ENCODE results near the gene OR14A16. TPM values are rescaled to one million over a fixed set of nuclear protein-coding genes. Genes with fewer than 3 reads are reported as not detected.

The OR14A16 gene, protein sequence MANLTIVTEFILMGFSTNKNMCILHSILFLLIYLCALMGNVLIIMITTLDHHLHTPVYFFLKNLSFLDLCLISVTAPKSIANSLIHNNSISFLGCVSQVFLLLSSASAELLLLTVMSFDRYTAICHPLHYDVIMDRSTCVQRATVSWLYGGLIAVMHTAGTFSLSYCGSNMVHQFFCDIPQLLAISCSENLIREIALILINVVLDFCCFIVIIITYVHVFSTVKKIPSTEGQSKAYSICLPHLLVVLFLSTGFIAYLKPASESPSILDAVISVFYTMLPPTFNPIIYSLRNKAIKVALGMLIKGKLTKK
- polyA plus RNA-seq (ENCODE audit: insufficient read length in 3 of 3): not detected

DNA sequence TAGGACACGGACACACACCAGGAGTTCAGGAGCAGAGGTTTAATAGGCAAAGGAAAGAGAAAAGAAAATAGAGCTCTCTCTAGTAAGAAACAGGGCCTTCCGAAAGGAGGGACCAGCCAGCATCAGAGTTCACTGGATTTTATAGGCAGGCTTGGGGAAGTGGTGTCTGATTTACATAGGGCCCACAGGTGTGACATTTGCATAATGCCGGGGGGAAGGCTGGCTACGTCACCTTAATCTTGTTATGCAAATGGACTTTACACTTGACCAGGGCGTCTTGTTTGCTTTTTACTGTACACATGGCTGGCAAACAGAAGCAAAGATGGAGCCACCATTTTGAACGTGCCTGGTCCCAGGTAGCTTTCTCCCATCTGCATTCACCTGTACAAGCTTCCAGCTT lies at the start of gene OR14A16:
Gene OR14A16 (minus strand): TSS at position 97 of the 400 bp plus-strand sequence. CDS start 8,390 bp downstream, outside the sequence.
- DNase-seq (ENCODE audit: low read depth in 3 of 3, low spot score in 2 of 3): no peak

DNA sequence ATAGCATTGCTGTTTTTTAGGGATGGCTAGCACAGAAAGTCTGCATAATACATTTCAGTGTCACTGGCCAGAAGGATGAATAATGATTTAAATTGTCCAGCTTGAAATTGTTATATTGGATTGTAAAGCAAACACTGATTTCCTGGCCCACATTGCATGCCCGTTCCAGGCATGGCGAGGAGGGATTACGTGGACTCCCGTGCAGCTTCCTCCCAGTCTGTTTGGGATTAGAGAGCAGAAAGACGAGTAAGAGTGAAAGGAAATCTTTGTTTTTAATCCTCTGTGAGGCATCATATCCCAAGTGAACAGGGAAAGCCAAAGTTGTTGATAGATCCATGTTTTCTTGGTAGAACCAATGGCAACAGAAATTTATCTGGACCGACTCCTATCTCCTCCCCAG lies 41.5 kb upstream of the OR14A16 start:
- no peak for DNase-seq (ENCODE audit: low read depth in 3 of 3, low spot score in 2 of 3)

DNA sequence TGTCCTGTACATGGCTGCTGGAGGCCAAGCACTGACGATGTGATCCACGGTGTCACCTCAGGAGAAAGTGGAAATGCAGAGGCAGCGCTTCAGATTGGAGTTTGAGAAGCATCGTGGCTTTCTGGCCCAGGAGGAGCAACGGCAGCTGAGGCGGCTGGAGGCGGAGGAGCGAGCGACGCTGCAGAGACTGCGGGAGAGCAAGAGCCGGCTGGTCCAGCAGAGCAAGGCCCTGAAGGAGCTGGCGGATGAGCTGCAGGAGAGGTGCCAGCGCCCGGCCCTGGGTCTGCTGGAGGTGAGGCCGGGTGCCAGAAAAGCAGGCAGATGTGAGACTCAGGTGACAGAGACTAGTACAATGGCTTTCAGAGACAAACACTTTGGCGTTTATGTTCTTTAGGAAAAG lies 40.7 kb upstream of the OR14A16 start:
- no peak for DNase-seq (ENCODE audit: low read depth in 3 of 3, low spot score in 2 of 3)

DNA sequence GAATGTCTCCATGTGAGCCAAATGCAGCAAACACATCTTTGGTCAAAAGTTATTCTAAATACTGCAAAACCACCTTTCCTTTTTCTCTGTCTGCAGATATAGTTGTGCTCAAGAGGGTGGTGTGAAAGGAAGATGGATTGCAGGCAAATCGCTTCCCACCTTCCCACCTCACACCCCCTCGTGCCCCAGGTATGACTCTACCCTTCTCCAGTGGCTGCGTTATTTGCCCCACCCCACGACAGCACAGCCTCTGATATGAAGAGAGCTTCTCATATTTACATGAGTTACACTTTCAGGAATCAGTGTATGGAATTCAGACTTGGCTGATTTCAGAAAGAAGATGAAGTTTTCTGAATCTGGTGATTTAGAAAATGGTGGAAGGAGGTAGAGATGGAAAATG lies 38.8 kb upstream of the OR14A16 start:
- DNase-seq (ENCODE audit: low read depth in 3 of 3, low spot score in 2 of 3): no peak

DNA sequence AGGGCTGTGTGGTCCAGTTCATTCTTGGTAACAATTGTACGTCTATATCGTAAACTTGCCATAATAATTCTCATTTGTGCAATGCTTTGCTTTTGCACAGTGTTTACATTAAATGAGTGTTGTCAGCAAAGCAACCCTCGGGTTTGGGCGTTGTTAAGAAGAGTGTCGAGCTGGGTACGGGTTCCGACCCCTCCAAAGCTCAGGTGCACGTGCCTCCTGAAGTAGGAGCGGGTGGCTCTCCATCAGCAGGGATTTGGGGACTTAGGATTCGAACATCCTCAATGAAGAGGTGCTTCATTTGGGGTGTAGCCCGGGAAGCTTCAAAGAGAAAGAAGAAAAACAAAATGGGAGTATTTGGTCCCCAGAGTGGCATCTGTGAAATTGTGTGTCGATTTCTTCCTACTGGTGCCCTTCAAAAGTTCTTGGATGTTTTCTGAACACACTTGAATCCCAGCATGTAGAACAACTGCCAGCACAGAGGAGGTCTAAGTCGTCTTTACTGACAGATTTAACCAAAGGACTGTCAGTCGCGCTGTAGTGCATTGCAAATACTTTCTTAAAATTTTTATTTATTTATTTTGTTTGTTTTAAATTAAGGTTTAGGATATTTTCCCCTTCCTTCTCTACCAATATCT lies 34.2 kb upstream of the OR14A16 start:
- no peak for DNase-seq (ENCODE audit: low read depth in 3 of 3, low spot score in 2 of 3)

DNA sequence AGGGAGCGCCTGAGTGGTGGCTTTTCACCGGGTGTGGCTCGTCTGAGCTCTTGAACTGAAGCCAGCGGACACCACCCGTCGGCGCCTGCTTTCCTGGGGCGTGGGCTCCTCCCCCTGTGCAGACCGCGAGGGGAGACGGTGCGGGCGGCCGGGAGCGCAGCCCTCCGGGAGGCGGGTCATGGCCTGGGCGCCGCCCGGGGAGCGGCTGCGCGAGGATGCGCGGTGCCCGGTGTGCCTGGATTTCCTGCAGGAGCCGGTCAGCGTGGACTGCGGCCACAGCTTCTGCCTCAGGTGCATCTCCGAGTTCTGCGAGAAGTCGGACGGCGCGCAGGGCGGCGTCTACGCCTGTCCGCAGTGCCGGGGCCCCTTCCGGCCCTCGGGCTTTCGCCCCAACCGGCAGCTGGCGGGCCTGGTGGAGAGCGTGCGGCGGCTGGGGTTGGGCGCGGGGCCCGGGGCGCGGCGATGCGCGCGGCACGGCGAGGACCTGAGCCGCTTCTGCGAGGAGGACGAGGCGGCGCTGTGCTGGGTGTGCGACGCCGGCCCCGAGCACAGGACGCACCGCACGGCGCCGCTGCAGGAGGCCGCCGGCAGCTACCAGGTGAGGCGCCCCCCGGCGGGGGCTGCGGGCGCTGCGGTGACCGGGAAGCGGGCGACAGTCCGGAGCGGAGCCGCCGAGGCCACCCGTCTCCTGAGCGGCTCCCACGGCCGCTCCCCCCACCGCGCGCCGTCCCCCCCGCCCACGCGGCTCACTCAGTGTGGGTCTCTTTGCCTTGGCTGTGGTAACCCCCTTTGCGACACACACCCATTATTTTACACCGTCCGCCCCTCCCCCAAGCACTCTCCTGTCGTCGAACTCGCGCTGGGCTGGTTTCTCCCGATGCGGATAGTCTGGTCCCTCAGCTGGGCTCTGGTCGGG lies 33.4 kb upstream of the OR14A16 start, which contains the start of gene TRIM58:
Gene TRIM58 (plus strand): TSS at position 119 of the 916 bp plus-strand sequence. CDS start 60 bp downstream, at position 179.
- peak in 1 of 3 donors; percentile 10 for DNase-seq (ENCODE audit: low read depth in 3 of 3, low spot score in 2 of 3)

DNA sequence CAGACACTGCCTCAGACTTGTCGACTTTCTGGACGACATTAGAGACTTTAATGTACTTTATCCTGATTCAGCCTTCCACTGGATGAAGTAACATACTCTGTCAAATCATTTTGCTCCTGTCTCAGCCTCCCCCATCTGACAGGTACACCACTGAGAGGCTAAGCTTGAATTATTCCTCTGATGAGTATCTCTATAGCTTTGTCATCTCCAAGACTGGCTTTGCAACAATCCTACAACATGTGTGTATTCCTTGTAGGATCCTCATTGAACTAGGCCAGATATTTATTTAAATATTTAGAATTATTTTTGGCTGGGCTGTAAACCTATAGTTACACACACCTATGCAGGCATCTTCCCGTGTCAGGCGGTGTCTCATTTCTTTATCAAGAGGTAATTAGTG lies 32.0 kb upstream of the OR14A16 start:
- DNase-seq (ENCODE audit: low read depth in 3 of 3, low spot score in 2 of 3): no peak

DNA sequence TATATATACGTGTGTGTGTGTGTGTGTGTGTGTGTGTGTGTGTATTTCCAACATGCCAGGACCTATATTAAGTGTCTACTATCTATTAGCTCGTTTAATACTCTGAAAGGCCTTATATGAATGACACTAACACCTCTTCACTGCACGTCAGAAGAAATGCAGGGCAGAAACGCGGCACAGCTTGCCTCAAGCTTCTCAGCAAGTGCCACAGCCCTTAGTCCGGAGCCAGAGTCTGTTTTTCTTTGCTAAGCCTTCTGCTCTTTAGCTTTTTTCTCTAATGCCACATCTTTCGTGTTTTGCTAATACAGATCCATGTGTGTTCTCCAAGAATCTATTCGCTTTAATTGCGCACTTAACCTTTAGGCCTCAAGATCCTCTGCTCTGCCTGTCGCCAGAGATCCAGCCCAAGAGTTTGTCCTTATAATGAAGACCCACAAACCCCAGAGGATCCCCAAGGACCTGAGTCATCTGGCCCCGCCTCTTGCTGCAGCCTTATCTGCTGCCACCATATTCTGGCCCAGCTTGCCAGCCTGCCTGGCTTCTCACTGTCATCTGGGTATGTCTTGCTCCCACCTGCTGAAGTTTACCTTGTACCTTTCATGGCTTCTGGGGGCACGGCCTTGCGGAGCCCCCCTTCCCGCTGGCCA lies 31.1 kb upstream of the OR14A16 start:
- no peak for DNase-seq (ENCODE audit: low read depth in 3 of 3, low spot score in 2 of 3)

DNA sequence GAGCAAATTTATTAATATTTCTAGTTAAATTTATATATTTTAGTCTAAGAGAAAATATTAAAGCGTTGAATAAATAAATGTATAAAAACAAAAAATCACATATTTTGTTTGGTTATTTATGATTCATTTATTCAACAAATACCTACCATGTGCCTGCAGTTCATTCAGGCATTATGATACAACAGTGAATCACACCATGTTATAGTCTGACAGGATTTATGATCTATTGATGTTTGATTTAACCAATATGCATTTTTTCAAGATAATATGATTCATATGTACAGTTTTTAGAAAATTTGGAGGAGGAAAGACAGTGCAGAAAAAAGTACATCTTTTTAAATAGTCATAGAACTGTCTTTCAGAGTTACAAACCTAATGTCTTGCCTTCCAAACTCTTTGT lies 25.7 kb upstream of the OR14A16 start:
- DNase-seq (ENCODE audit: low read depth in 3 of 3, low spot score in 2 of 3): no peak

DNA sequence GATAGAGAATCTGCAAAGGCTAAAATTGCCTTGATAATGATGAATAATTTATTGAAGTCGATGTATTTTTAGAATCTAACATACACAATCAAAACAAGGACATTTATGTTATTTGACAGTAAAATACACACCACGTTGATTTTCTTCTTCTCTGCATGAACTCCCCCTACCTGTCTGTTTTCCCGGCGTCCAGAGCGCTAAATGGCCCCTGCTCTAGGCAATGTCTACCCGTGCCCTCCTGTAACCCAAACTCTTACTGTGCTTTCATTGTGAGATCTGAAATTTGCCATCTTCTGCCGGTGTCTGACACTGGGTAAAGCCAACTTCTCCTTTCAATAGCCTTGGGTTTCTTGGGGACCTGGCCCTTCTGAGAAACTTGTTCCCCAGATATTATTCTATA lies 24.4 kb upstream of the OR14A16 start:
- no peak for DNase-seq (ENCODE audit: low read depth in 3 of 3, low spot score in 2 of 3)

DNA sequence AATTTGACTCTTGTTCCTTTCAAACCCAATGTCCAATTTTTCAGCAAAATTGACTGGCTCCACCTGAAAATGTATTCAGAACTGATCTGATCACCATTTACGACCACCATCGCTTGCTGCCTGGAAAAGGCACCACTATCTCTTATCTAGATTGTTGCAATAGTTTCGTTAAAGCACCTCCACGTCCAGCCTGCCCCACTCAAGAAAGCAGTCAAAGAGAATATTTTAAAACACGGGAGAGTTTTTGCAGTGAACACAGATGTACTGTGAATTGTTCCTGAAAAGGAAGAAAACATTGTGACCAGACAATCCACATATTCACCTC lies 21.7 kb upstream of the OR14A16 start:
- no peak for DNase-seq (ENCODE audit: low read depth in 3 of 3, low spot score in 2 of 3)

DNA sequence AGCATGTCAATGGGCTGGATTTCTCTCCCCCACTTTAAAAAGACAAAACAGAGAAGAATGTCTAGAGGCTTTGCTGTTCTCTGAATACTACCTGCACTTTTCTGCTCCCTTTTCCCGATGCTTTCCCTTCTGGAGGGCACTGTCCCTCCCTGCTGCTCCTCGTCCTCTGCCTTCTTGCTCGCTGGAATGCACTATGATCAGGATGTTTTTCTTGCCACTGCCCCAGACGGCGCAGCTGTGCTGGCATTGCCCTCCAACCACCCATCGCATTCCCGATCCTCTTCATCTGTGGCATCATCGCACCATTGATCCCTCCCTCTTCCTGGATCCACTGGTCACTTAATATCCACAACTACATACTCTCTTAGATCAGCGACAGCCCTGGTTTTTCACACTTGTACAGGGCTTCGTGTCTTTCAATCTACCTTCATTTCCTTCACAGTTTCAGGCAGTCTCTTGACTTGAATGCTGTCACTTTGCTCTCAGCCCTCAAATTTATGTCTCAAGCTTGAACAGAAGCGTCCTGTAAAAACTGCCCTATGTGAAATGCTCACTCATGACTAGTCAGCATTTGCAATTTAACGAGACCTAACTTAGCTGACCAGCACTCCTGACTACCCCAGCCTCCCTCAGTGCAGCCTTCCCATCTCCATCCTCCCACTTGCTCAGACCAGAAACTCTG lies 21.2 kb upstream of the OR14A16 start:
- DNase-seq (ENCODE audit: low read depth in 3 of 3, low spot score in 2 of 3): no peak

DNA sequence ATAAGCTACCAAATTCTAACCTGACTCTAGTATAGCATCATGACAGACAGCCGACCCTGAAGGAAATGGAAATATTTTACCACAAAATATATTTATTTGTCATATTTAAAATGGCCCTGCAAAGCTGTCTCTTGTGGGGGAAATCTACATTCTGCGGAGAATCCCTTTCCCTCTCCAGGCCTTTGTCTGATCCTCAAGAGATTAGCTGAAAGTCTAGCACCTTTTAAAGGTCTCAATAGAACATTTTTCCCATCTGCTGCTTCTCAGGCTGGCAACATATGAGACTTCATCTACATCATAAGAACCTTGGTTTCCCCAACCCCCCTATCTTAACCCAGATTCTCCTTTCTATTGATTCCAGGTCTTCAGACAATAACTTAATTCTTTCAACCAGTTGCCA lies 19.5 kb upstream of the OR14A16 start:
- DNase-seq (ENCODE audit: low read depth in 3 of 3, low spot score in 2 of 3): no peak

DNA sequence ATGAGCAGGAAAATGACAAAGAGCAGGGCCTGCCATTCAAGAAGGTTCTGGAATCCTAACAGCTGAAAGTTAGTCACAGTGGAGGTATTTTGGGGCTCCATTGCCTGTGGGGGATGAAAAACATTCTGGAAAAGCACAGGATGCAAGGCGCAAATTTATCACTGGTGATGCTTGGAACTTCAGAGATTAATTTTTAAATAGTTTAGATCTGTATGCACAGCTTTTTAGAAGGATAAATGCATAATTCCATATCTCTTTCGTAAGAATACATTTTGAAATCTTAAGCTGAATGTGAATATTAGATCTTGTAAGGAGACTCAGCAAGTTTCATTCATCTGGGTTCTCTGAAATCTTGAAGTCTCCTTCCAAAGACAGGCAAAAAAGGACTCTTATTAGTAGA lies 17.9 kb upstream of the OR14A16 start, which contains the start of gene OR11L1:
Gene OR11L1 (minus strand): TSS at position 101 of the 400 bp plus-strand sequence. CDS start 0 bp downstream, at position 101.
- no peak for DNase-seq (ENCODE audit: low read depth in 3 of 3, low spot score in 2 of 3)

DNA sequence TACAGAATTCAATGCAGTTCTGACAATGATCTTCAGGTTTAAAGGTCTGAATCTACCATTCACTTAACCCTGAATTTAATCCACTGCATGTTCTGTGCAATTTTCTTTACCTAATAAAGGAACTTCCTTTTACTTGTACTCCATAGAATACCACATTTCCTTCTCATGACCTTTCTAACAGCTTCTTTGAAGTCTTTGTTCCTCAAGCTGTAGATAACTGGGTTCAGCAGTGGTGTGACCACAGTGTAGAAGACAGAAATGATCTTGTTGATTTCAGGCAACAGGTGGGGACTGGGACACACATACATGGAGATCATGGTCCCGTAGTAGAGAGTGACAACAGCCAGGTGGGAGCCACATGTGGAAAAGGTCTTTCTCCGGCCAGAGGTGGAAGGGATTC lies 16.9 kb upstream of the OR14A16 start:
- DNase-seq (ENCODE audit: low read depth in 3 of 3, low spot score in 2 of 3): no peak

DNA sequence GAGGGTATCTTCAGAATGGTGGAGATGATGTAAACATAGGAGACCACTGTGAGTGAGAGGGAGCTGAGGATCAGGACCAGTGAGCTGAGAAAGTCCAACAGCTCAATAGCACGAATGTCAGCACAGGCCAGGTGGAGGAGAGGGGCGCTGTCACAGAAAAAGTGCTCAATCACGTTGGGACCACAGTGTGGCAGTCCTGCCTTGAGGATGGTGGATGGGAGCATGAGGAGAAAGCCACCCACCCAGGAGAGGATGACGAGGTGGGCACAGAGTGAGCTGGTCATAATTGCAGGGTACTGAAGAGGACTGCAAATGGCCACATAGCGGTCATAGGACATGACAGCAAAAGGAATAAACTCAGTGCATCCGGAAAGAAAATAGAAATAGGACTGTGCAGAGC lies 9.7 kb upstream of the OR14A16 start:
- no peak for DNase-seq (ENCODE audit: low read depth in 3 of 3, low spot score in 2 of 3)

DNA sequence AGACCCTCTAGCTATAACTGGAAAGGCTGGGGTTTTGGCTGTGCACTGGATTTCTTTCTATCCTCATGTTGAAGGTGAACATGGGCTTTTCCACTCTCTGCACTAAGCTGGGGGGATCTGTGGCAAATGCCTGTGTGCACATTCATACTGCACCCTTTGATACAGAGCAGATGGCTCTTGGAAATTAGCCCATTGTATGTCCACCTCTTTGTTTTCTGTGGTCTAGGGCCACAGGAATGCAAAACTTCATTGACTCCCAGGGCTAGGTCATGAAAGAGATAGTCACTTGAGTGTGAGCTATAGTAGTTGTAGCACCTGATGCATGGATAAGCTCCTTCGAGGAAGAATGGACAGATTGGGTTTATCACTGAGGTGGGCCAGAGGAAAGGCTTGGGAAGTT lies 5.7 kb upstream of the OR14A16 start:
- no peak for DNase-seq (ENCODE audit: low read depth in 3 of 3, low spot score in 2 of 3)

DNA sequence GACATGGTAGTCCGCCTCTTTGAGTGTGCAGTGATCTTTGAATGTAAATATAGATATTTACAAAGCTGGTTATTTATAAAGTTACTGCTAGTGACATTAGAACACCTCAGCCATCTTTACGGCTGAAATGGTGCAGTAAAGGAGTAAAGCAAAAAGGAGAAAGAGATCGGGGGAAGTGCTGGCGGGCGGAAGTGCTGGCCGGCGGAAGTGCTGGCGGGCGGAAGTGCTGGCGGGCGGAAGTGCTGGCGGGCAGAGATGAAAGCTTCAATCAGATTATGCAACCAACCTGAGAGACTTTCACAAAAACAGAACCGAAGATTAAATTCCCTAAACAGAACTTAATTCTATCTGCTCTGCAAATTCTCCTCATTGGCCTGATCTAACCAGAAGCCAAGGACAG lies 1.4 kb upstream of the OR14A16 start:
- no peak for DNase-seq (ENCODE audit: low read depth in 3 of 3, low spot score in 2 of 3)

DNA sequence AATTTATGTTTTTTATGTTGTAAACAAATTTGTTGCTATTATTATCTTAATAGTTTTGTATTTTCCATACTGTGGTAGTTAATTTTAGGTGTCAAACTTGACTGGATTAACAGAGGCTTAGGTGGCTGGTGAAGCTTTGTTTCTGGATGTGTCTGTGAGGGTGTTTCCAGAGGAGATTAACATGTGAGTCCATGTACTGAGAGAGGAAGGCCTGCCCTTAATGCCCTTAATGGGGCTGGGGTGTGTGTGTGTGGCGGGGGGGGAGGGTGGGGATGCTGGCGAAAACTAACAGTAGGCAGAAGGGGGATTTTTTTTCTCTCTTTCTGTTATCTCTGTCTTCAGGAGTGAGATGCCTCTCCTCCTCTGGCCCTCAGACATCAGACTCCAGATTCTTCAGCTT lies 1.9 kb downstream of the OR14A16 start:
- no peak for DNase-seq (ENCODE audit: low read depth in 3 of 3, low spot score in 2 of 3)

DNA sequence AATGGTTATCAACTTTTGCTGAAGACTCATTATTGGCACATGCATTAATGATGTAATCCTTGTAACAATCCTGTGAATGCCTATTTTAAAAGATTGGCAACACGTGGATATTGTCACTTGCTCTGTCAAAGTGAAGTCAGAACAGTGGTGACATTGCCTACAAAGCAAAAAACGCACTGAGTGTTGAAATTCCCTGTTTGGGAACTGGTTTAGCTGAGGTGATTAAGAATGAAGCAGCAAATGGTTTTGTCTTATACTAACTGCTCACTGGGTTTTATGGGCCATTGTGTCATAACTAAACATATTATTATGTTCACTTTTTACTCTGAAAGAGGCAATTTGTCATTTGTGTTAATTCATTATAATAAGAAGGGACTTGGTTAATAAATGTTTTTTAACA lies 11.3 kb downstream of the OR14A16 start:
- no peak for DNase-seq (ENCODE audit: low read depth in 3 of 3, low spot score in 2 of 3)

All from right renal cortex interstitium (tissue), 3 donors.